H1 (cell line): Measurements from ENCODE around the gene SAT1. TPM values are rescaled to one million over a fixed set of nuclear protein-coding genes. Genes with fewer than 3 reads are reported as not detected.

Experiments
- CTCF ChIA-PET: fragments of 300-600 bp; sonication (Branson Sonifier 250); formaldehyde crosslinking; loops from one replicate; lab custom pipeline; 2021; ENCODE audit not compliant: partially characterized antibody; lab: Charles Lee
- POLR2A ChIA-PET: fragments of 300-600 bp; sonication (Branson Sonifier 250); formaldehyde crosslinking; loops from one replicate; lab custom pipeline; 2021; ENCODE audit warnings: inconsistent platforms; ENCODE audit not compliant: partially characterized antibody; lab: Charles Lee
- DNase-seq, 2 experiments: peaks; one replicate each; pipeline versions ENCODE4 v3.0.0 to v3.0.0-alpha.2; 2010 to 2022; ENCODE audit warnings: low spot score in 2 of 2, low read depth in 1 of 2, mixed read lengths in 1 of 2
- FAIRE-seq: peaks from 2 replicates; lab custom pipeline; 2011; peaks lifted over from hg19 to GRCh38; lab: Jason Lieb, UNC
- H2AFZ ChIP-seq: 2 replicates; pipeline ENCODE4 v1.8.1; 2012; ENCODE audit warnings: low read length, inconsistent platforms
- H2AK5ac ChIP-seq: 2 replicates; pipeline ENCODE4 v1.6.1; 2013; ENCODE audit warnings: low read depth, low read length
- H2BK120ac ChIP-seq: replicated peaks from 2 replicates; pipeline ENCODE3; 2013; ENCODE audit warnings: low read depth, low read length, inconsistent platforms
- H2BK12ac ChIP-seq: 2 replicates; pipeline ENCODE4 v1.6.1; 2013; ENCODE audit warnings: low read depth, low read length
- H2BK15ac ChIP-seq: 2 replicates; pipeline ENCODE4 v1.6.1; 2013; ENCODE audit warnings: low read length
- H2BK20ac ChIP-seq: 2 replicates; pipeline ENCODE4 v1.6.1; 2013; ENCODE audit warnings: low read length
- H2BK5ac ChIP-seq: 2 replicates; pipeline ENCODE4 v1.6.1; 2013; ENCODE audit warnings: low read depth, low read length
- H3K14ac ChIP-seq: 2 replicates; pipeline ENCODE4 v1.6.1; 2013; ENCODE audit warnings: inconsistent platforms; ENCODE audit not compliant: insufficient read length
- H3K18ac ChIP-seq: 2 replicates; pipeline ENCODE4 v1.6.1; 2013; ENCODE audit warnings: low read length; ENCODE audit errors: extremely low read depth
- H3K23ac ChIP-seq: 2 replicates; pipeline ENCODE4 v1.6.1; 2013; ENCODE audit warnings: inconsistent platforms; ENCODE audit not compliant: insufficient read length
- H3K23me2 ChIP-seq: 2 replicates; pipeline ENCODE4 v1.6.1; 2013; ENCODE audit warnings: low read depth, low read length
- H3K27ac ChIP-seq: 2 replicates; pipeline ENCODE4 v1.6.1; 2011; ENCODE audit warnings: low read depth, low read length, inconsistent platforms
- H3K27me3 ChIP-seq, 4 experiments: replicated peaks in 1 of 4; 1 replicate in 1 of 4; 2 replicates in 3 of 4; pipeline versions ENCODE4 v1.6.1 to v1.8.1; 2011 to 2013; ENCODE audit warnings: low read length in 3 of 4, mild to moderate bottlenecking in 3 of 4, inconsistent platforms in 2 of 4, mixed read lengths in 2 of 4, moderate library complexity in 1 of 4; ENCODE audit not compliant: control insufficient read depth in 3 of 4, insufficient read depth in 3 of 4; ENCODE audit errors: extremely low read depth in 1 of 4
- H3K36me3 ChIP-seq, 4 experiments: 2 replicates each; pipeline versions ENCODE4 v1.6.1 to v1.8.1; 2011 to 2013; ENCODE audit warnings: mild to moderate bottlenecking in 4 of 4, low read length in 3 of 4, moderate library complexity in 2 of 4, control low read depth in 1 of 4, inconsistent platforms in 1 of 4; ENCODE audit not compliant: insufficient read depth in 4 of 4, control insufficient read depth in 2 of 4
- H3K4ac ChIP-seq: replicated peaks from 2 replicates; pipeline ENCODE3; 2013; ENCODE audit warnings: low read length, low read depth, mixed read lengths, inconsistent platforms; ENCODE audit not compliant: insufficient read length
- H3K4me1 ChIP-seq, 4 experiments: replicated peaks in 1 of 4; 1 replicate in 1 of 4; 2 replicates in 3 of 4; pipeline versions ENCODE4 v1.6.1 to v1.8.1; 2011 to 2013; ENCODE audit warnings: low read length in 3 of 4, inconsistent platforms in 2 of 4, mixed read lengths in 1 of 4; ENCODE audit not compliant: insufficient read depth in 4 of 4, control insufficient read depth in 3 of 4
- H3K4me2 ChIP-seq, 2 experiments: 2 replicates each; pipeline versions ENCODE4 v1.6.1 to v1.8.1; 2011 to 2013; ENCODE audit warnings: low read depth in 2 of 2, low read length in 2 of 2, control low read depth in 1 of 2, inconsistent platforms in 1 of 2, mild to moderate bottlenecking in 1 of 2; ENCODE audit not compliant: insufficient read depth in 1 of 2
- H3K4me3 ChIP-seq, 4 experiments: fragments of 200-600, 300-600 bp in 1 of 4; sonication (generic), shearing (Covaris generic), sonication (Bioruptor Twin) in 1 of 4; 2 replicates each; pipeline versions ENCODE4 v1.5.1 to v1.8.1; 2011 to 2016; ENCODE audit warnings: low read length in 4 of 4, low read depth in 3 of 4, control low read depth in 2 of 4, inconsistent platforms in 2 of 4, mild to moderate bottlenecking in 2 of 4, mixed read lengths in 1 of 4, moderate library complexity in 1 of 4; ENCODE audit not compliant: insufficient read depth in 2 of 4; ENCODE audit errors: extremely low read depth in 1 of 4
- H3K56ac ChIP-seq: replicated peaks from 2 replicates; pipeline ENCODE3; 2013; ENCODE audit warnings: low read depth, mild to moderate bottlenecking, mixed read lengths, low read length, inconsistent platforms; ENCODE audit not compliant: insufficient read length
- H3K79me1 ChIP-seq: 2 replicates; pipeline ENCODE4 v1.6.1; 2013; ENCODE audit warnings: low read depth, low read length, control low read depth
- H3K79me2 ChIP-seq, 2 experiments: 2 replicates each; pipeline versions ENCODE4 v1.6.1 to v1.8.1; 2012 to 2013; ENCODE audit warnings: low read length in 2 of 2, mild to moderate bottlenecking in 2 of 2, inconsistent platforms in 1 of 2; ENCODE audit not compliant: insufficient read depth in 2 of 2, control insufficient read depth in 1 of 2
- H3K9ac ChIP-seq, 4 experiments: replicated peaks in 1 of 4; 1 replicate in 1 of 4; 2 replicates in 3 of 4; pipeline versions ENCODE4 v1.6.1 to v1.8.1; 2011 to 2013; ENCODE audit warnings: low read depth in 3 of 4, low read length in 3 of 4, control low read depth in 2 of 4, mild to moderate bottlenecking in 2 of 4, moderate library complexity in 2 of 4, inconsistent platforms in 1 of 4; ENCODE audit errors: extremely low read depth in 1 of 4
- H3K9me3 ChIP-seq, 2 experiments: 2 replicates each; pipeline versions ENCODE4 v1.6.1 to v1.8.1; 2012 to 2013; ENCODE audit warnings: mild to moderate bottlenecking in 2 of 2, moderate library complexity in 2 of 2, control low read depth in 1 of 2, inconsistent platforms in 1 of 2, low read depth in 1 of 2, low read length in 1 of 2, mixed read lengths in 1 of 2; ENCODE audit not compliant: insufficient read depth in 2 of 2
- H4K20me1 ChIP-seq, 2 experiments: replicated peaks in 1 of 2; 2 replicates each; pipeline versions ENCODE3 to v1.8.1; 2011 to 2013; ENCODE audit warnings: inconsistent platforms in 2 of 2, low read length in 2 of 2, mild to moderate bottlenecking in 1 of 2; ENCODE audit not compliant: insufficient read depth in 2 of 2, control insufficient read depth in 1 of 2
- H4K5ac ChIP-seq: 2 replicates; pipeline ENCODE4 v1.6.1; 2013; ENCODE audit warnings: low read length, low read depth, mixed read lengths, inconsistent platforms; ENCODE audit not compliant: insufficient read length
- H4K8ac ChIP-seq: 2 replicates; pipeline ENCODE4 v1.8.0; 2013; ENCODE audit warnings: mild to moderate bottlenecking, moderate library complexity, low read length, inconsistent platforms; ENCODE audit not compliant: insufficient read depth; ENCODE audit errors: extremely low read depth
- H4K91ac ChIP-seq: replicated peaks from 2 replicates; pipeline ENCODE3; 2013; ENCODE audit warnings: low read length, mixed read lengths, inconsistent platforms; ENCODE audit not compliant: insufficient read length
- BRCA1 ChIP-seq: IDR thresholded peaks from 2 replicates; pipeline ENCODE4 v1.6.1; 2012; ENCODE audit warnings: low read depth, low read length, improper control_type of control experiment
- CHD1 ChIP-seq: IDR thresholded peaks from 2 replicates; pipeline ENCODE4 v1.6.1; 2012; ENCODE audit warnings: low read depth, low read length, improper control_type of control experiment
- KDM4A ChIP-seq: IDR thresholded peaks from one replicate; pipeline ENCODE4 v1.7.1; 2012; ENCODE audit warnings: low read depth, mild to moderate bottlenecking, moderate library complexity, low read length, inconsistent platforms; ENCODE audit not compliant: severe bottlenecking
- NANOG ChIP-seq: IDR thresholded peaks from 2 replicates; pipeline ENCODE4 v1.6.1; 2011; ENCODE audit warnings: low read length, low read depth, mild to moderate bottlenecking, inconsistent platforms; ENCODE audit not compliant: insufficient read depth, poor library complexity, severe bottlenecking
- NRF1 ChIP-seq: IDR thresholded peaks from 2 replicates; pipeline ENCODE4 v1.6.1; 2011; ENCODE audit warnings: mild to moderate bottlenecking, low read depth, low read length, improper control_type of control experiment
- RAD21 ChIP-seq, 2 experiments: IDR thresholded peaks in 1 of 2; conservative IDR thresholded peaks in 1 of 2; 2 replicates each; pipeline ENCODE4 v1.6.1; 2011; ENCODE audit warnings: low read depth in 2 of 2, low read length in 2 of 2, improper control_type of control experiment in 1 of 2, inconsistent platforms in 1 of 2, mild to moderate bottlenecking in 1 of 2, moderate library complexity in 1 of 2
- RXRA ChIP-seq: IDR thresholded peaks from 2 replicates; pipeline ENCODE4 v1.6.1; 2011; ENCODE audit warnings: low read depth, mild to moderate bottlenecking, low read length, moderate library complexity; ENCODE audit not compliant: insufficient read depth
- SIRT6 ChIP-seq: IDR thresholded peaks from one replicate; pipeline ENCODE4 v1.7.1; 2012; ENCODE audit warnings: low read length, inconsistent platforms
- TAF1 ChIP-seq: IDR thresholded peaks from 2 replicates; pipeline ENCODE4 v1.6.1; 2011; ENCODE audit warnings: mild to moderate bottlenecking, low read depth, low read length
- YY1 ChIP-seq: IDR thresholded peaks from 2 replicates; pipeline ENCODE4 v1.6.1; 2011; ENCODE audit warnings: low read depth, mild to moderate bottlenecking, low read length
- WGBS, 2 experiments: shearing (Covaris generic) in 1 of 2; methylation state at CpG; one replicate each; pipeline versions ENCODE4 v1.1.6 to v1.1.7; 2013 to 2015; ENCODE audit warnings: low lambda C conversion rate in 2 of 2, mixed read lengths in 2 of 2, inconsistent platforms in 1 of 2, low coverage in 1 of 2, missing lambda C conversion rate in 1 of 2; ENCODE audit not compliant: insufficient replicate concordance in 2 of 2, insufficient coverage in 1 of 2, insufficient read length in 1 of 2; ENCODE audit errors: extremely low coverage in 1 of 2, missing lambda C conversion rate in 1 of 2; 5-methylcytosine and 5-hydroxymethylcytosine counted together
- polyA plus RNA-seq, 7 experiments: library from polyadenylated mRNA; depleted of rRNA in 3 of 7; stranded (reverse) in 5 of 7; unstranded in 2 of 7; fragments of >200 nt in 5 of 7; fragments of 200-250 nt in 2 of 7; gene quantifications; 1 replicate in 5 of 7; 2 replicates in 1 of 7; 4 replicates in 1 of 7; pipeline versions ENCODE4 v1.2.1 to v1.2.3, GENCODE V29; 2011 to 2013; ENCODE audit warnings: missing spikeins in 2 of 7, mixed read lengths in 2 of 7
- total RNA-seq: library from RNA; stranded (reverse); fragmentation: NEBNext Ultra II Directional; extraction: Animal tissue kit (Norgen Biotek cat#: 25700); gene quantifications from 2 replicates; pipeline ENCODE4 v1.2.1, GENCODE V29; 2021
- TF ChIP-seq, protein P1 (sequence below): IDR thresholded peaks from 2 replicates; pipeline ENCODE4 v1.6.1; 2011; ENCODE audit warnings: low read depth, mild to moderate bottlenecking, low read length; ENCODE audit not compliant: insufficient read depth
- TF ChIP-seq, protein P2 (sequence below): IDR thresholded peaks from 2 replicates; pipeline ENCODE4 v1.6.1; 2012; ENCODE audit warnings: inconsistent platforms

The SAT1 gene
- total and polyA plus RNA-seq, 2 of the 8 experiments (the other 6 are each of a cell fraction or from before 2014, with no cell fraction given) = 29.2 to 36.8 TPM

DNA sequence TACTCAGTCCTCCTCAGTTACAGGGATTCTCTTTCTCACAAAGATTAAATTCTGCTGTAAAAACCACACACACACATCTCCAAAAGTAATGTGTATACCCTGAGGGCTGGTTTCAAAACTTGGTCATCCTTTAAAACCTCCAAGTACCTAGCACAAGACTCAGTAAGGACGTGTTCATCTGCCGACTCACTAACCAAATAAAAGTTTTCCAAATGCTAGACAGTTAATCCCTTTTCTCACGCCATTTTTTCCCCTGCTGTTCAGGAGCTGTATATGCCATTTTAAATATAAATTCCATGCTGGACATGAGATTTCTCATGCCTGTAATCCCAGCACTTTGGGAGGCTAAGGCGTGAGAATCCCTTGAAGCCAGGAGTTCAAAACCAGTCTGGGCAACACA, 3.9 kb upstream of the SAT1 start:
- Histone ChIP-seq H2BK120ac (no peak overlapping the region), H3K56ac (no peak overlapping the region), H3K14ac (no peak overlapping the region), H3K18ac (no peak overlapping the region), H4K8ac (no peak overlapping the region), H3K23me2 (peaks cover 3% of the 10 kb centered on the region; the same call in 1 of the 2 replicates), H2BK20ac (no peak overlapping the region), H4K5ac (no peak overlapping the region), H2BK15ac (no peak overlapping the region), H2AFZ (no peak overlapping the region), H3K9ac (no peak overlapping the region), H2BK12ac (no peak overlapping the region), H3K4ac (no peak overlapping the region), H2BK5ac (no peak overlapping the region), H3K79me2 (no peaks in the 10 kb centered on the region), H3K4me3 (no peak overlapping the region), H3K36me3 (no peaks in the 10 kb centered on the region), H3K23ac (no peak overlapping the region), H2AK5ac (no peak overlapping the region), H4K91ac (no peak overlapping the region), H3K27ac (no peak overlapping the region), H3K4me2 (no peak overlapping the region), H4K20me1 (no peaks in the 10 kb centered on the region), H3K4me1 (no peaks in the 10 kb centered on the region), H3K9me3 (no peaks in the 10 kb centered on the region), H3K27me3 (no peaks in the 10 kb centered on the region), H3K79me1 (no peaks in the 10 kb centered on the region)
- FAIRE-seq = no peak
- POLR2A ChIA-PET = no interaction called here
- CTCF ChIA-PET = interaction anchor here (0.7 to 1.9 kb wide), 3 partner anchors 17 to 123 kb away, joined by 3 to 5 read pairs (median 3); no protein-coding TSS in a partner anchor
- 86% methylated on average over 4 of the region's 4 CpGs; no CpG with 5 or more reads in 1 of the 2 experiments for WGBS, 2 experiments
- no peak for DNase-seq
- no peak for TF ChIP-seq SIRT6
- no peak for TF ChIP-seq NRF1
- no peak for TF ChIP-seq NANOG
- TF ChIP-seq RXRA = no peak
- TF ChIP-seq CHD1 = no peak
- TF ChIP-seq, protein P1, sequence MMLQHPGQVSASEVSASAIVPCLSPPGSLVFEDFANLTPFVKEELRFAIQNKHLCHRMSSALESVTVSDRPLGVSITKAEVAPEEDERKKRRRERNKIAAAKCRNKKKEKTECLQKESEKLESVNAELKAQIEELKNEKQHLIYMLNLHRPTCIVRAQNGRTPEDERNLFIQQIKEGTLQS = no peak
- no peak for TF ChIP-seq YY1
- TF ChIP-seq, protein P2, sequence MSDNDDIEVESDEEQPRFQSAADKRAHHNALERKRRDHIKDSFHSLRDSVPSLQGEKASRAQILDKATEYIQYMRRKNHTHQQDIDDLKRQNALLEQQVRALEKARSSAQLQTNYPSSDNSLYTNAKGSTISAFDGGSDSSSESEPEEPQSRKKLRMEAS = no peak
- no peak for TF ChIP-seq BRCA1
- TF ChIP-seq RAD21 (IDR thresholded peaks at IDR 0.05 in 1 of 2, conservative IDR thresholded peaks at IDR 0.05 in 1 of 2; ENCODE audit: low read depth in 2 of 2, low read length in 2 of 2) = no peak
- TF ChIP-seq TAF1 = no peak
- TF ChIP-seq KDM4A = no peak
